GM19397 (cell line): ENCODE results near the gene CDRT4.

ENCODE experiments used
- ATAC-seq: cut with Tn5 transposase; IDR thresholded peaks from one replicate; pipeline ENCODE4 v1.9.1; 2021; ENCODE audit warnings: mild to moderate bottlenecking, moderate library complexity; ENCODE audit not compliant: unreplicated experiment

CDRT4 gene

DNA sequence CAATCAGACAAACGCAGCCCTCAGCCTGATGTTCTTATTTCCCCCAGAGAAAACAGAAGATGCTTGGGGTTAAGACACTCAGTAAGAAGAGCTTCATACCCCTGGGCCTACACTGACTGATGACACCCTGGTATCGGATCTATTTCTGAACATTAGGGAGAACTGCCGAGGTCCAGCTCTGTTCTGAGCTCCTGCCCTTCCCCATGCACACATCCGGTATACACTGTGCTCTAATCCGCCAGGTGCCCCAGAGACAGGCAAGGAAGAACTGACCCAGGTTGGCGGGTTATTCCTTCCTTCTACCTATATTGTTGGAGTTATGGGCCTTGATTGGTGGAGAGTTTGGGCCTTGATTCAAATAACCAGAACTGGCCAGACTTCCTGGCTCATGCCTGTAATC is 68.0 kb downstream of the CDRT4 start:
- ATAC-seq = no peak

DNA sequence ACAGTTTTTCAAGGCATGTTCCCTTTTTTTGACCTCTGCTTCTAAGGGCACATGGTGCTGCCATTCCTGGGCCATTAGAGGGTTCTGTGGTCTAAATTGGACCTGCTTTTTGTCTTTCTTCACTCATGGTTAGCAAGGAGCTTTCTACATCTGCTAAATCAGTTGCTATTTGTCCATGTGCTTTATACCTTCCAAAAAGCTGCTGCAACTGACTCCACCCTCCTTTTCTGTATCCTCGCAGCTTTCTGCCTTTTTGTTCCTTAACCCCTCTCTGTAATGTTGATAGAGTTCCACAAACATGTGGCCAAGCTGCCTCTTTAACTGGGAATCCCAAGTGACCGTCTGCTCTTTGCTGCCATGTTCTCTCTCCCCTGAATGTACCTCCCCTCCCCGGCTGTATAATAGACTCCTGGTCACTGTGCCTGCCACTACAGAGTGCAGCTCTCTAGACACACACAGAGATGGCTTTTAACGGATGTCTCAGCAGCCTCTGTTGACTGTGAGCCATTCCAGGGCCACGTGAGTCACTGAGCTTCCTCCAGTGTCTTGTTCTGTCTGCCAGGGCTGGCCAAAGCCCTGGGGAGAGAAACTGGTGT is 68.6 kb downstream of the CDRT4 start:
- no peak for ATAC-seq

DNA sequence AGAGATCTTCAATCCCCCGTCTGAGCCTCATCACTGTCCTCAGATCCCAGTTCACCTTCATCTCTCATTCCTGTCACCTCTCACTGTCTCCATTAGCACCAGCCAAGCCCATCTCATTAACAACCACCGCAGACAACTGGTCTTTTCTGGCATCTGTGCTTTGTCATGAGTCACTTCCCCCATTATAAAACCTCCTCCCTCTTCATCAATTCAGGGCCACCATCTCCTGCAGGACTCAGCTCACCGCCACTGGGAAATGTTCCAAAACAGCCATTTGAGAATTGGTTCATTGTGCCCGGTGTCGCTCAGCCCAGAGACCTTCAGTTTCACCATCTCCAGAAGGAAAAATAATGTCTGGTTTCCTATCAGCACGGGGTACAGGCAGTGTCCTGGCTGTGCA is 69.1 kb downstream of the CDRT4 start:
- no peak for ATAC-seq

DNA sequence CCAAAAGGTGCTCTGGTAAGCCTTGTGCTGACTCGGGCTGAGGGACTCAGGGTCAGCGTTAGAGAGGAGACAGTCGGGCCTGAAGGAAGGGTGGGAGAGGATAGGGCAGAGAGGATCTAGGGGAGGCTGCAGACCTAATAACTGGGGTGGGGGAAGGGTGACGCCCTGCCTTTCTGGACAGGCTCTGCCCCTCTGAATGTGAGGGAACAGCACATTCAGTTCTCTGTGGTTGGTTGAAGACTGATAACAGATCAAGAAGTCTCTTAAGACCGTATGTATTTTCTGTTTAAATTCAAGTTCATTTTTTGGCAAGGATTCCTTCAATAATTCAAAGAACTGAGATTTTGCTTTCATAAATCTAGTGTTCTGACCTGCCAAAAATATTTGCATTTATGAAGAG is 69.8 kb downstream of the CDRT4 start:
- no peak for ATAC-seq

DNA sequence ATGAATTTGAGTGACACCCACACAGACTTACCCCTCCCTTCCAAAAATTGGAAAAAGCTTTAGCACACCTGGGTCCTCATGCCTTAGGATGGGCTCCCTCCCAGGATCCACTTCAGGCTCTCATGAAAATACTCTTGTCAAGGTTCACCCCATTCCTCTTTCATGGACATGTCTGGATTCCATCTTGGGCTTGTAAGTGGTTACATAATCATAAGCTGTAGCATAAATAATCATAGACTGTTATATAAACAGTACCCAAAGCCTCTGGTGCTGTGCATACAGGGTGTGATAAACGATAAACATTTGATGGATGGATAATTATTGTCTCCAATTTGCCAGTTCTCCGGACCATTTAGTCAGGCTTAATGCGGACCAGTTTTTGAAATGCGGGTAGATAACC is 72.3 kb downstream of the CDRT4 start:
- ATAC-seq = no peak

DNA sequence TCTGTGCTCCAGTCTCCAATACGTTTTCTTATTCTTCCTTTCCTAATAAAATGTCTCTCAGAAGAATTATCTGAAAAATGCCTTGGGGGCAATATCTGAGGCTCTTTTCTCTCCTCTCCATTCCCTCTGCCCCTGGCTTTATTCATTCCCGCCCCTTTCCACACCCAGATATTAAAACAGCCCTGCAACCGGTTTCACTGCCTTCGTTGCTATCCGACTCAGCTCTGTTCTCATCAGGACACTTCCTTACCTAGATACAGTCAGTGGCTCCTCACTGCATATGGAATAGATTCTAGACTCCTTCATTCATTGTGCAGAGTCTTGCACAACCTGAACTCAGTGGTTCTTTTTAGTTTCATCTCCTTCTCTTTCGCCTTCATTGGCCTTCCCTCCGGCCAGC is 74.0 kb downstream of the CDRT4 start:
- ATAC-seq = no peak

DNA sequence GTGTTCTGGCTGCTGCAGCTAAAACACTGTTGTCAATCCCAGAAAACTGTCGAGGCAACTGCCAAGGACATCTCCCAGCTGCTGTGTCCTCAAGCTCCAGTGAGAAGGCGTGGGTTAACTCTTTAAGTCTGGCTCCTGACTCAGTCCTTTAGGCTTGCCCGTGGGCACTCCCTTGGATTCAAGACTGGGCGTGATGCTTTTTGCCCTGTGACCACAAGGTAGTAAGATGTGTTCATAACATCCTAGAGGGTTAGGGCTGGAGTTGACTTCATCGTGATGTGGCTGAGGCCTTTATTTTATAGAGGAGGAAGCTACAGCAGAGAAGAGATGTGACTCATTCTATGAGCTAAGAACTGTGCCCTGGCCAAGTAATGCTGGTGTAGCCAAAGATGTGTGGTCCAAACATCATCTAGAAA is 75.1 kb downstream of the CDRT4 start:
- no peak for ATAC-seq

DNA sequence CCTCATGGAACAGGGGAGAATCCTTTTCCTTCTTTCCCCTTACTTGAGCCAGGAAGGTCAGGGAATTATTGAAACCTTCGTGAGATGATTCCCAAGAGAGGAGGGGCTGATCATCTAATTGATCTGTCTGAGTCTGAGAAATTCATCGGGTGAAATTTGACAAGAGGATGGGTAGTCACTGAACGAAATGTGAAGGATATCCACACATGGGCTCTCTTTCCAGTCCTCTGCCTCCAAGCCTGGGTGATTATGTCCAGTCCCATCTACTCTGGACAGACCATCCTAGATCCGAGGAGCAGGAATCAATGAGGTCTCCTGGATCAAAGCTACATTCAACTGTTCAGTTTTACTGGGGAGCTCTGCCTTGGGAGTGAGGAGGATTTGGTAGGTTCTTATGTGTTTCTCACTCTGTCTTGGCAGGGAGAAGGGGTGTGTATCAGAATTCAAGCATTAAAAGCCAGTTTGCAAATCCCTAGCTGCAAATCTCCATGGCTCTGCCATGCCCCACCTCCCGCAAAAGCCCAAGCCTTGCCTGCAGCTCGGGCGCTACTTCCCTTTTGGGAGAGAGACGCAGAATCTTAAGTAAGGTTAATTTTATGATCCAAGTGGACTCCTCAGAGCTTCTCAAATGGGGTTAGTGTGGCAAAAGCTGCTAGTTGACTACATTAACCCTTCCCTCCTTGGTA is 78.9 kb downstream of the CDRT4 start:
- ATAC-seq = no peak

DNA sequence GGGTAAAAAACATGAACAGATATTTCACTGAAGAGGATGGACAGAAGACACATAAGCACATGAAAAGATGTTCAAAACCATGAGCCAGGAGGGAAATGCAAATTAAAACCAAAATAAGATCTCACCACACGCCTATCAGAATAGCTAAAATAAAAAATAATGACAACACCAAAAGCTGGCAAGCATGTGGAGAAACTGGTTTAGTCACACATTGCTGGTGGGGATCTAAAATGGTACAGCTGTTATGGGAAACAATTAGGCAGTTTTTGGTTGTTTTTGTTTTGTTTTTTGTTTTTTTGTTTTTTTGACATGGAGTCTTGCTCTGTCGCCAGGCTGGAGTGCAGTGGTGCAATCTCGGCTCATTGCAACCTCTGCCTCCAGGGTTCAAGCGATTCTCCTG is 81.3 kb downstream of the CDRT4 start:
- no peak for ATAC-seq
